HG03558 (cell line): ENCODE data around the gene FNTB.
"Not testable (repeated sequence)": the region's sequence is repeated elsewhere in the genome, so short reads cannot be mapped to it uniquely, and the experiment has no call there.

Experiments
- ATAC-seq: cut with Tn5 transposase; IDR thresholded peaks from one replicate; pipeline ENCODE4 v1.9.1; 2021; ENCODE audit warnings: moderate number of reproducible peaks; ENCODE audit not compliant: unreplicated experiment; ENCODE audit errors: extremely low read depth

The FNTB gene

GRCh38 chr14:65010211-65010931 is 23.7 kb downstream of the FNTB start:
- no peak for ATAC-seq

- no peak for ATAC-seq
Measured at GRCh38 chr14:65011538-65011937, 24.8 kb downstream of the FNTB start.

DNA sequence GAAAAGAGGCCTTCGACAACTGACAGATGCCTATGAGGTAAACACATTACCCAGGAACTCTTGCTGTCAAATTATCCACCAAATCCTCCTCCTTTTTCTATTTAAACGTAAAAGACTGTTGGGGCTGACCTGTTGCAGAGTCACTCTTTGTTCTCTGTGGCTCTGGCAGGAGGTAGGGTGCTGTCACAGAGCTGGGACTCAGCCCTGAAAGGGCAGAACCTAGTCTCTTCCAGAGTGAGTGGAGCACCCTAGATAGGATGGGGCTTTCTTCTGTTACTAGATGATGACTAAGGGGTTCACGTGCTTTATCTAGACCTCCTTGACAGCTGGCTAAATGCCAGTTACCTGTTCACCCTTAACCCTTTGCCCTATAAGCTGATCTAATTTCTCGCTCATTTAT is 25.7 kb downstream of the FNTB start:
- no peak for ATAC-seq

DNA sequence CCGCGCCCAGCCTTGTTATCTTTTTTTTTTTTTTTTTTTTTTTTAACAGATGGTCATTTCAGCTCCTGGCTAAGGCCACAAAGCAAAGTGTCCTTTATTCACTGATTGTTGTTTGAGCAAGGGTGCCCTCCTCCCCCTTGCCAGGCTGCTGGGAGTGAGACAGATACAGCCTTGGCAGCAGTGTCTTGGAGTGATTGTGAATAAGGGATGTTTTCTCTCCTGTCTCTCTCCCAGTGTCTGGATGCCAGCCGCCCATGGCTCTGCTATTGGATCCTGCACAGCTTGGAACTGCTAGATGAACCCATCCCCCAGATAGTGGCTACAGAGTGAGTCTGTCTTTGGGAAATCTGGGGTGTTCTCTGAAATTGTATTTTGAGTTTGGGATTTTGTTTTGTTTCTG is 28.7 kb downstream of the FNTB start:
- no peak for ATAC-seq

DNA sequence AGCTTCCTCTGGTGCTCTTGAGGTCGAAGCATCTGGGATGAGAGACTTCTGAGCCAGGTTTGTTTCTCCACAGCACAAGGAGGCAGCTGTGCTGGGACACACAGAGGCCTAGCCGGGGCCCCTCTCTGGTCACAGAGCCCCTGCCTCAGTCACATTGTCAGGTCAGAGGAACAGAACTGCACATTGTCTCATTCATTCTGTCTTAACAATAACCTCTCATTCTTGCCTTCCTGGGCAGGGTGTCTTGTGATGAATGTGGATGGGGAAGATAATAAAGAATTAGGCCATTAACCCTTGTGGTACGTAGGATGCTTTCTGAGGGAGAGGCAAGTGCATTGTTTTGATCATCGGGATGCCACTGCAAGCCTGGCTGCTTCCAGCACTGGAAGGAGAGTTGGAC is 29.8 kb downstream of the FNTB start:
- no peak for ATAC-seq

GRCh38 chr14:65019944-65020566 is 33.4 kb downstream of the FNTB start:
- ATAC-seq: no peak

DNA sequence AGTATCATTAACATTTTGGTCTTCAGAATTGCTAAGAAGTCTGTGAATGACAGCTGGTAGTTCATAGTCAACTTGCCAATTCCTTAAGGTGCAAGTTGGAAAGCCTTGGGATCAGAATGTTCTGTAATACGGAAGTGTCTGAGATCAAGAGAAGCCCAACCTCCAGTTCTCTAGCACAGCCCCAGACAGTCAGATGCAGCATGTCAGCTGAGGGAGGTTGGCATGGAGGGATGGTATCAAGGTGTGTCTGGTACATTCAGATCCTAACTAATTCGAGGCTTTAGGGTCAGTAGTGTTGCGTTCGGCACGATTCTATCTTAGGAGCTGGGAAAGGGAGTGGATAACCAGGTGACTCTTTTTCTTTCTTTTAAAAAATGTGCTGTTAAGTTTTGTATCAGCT is 38.3 kb downstream of the FNTB start:
- no peak for ATAC-seq

GRCh38 chr14:65025818-65026217 is 39.1 kb downstream of the FNTB start:
- no peak for ATAC-seq

DNA sequence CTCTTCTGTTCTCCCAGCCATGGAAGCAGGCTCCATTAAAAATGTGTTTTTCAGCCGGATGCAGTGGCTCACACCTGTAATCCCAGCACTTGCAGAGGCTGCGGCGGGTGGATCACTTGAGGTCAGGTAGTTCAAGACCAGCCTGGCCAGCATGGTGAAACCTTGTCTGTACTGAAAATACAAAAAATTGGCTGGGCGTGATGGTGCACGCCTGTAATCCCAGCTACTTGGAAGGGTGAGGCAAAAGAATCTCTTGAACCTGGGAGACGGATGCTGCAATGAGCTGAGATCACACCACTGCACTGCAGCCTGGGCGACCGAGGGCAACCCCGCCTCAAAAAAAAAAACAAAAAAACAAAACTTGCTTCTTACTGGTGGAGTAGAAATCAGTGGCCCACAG is 39.8 kb downstream of the FNTB start:
- ATAC-seq: no peak

DNA sequence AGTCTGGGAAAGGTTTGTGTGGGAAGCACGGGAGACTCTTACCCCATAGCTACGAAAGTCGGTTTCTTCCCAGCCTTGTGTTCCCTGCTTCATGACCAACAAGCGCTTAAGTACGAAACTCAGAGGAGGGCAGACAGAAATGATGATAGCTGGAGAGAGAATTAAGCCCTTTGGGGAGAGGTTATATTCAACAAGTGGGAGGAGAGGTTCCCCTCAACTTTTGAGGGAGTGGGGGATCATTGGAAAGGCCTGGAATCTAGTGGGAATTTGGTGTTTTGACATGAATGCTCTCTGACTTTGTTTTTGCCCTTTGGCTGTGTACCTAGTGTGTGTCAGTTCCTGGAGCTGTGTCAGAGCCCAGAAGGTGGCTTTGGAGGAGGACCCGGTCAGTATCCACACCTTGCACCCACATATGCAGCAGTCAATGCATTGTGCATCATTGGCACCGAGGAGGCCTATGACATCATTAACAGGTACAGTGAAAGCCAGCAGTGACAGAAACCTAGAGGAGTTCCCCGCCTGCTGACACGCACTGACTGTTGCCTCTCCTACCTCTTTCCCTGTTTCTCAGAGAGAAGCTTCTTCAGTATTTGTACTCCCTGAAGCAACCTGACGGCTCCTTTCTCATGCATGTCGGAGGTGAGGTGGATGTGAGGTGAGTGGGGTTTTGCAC is 40.6 kb downstream of the FNTB start:
- ATAC-seq: no peak

DNA sequence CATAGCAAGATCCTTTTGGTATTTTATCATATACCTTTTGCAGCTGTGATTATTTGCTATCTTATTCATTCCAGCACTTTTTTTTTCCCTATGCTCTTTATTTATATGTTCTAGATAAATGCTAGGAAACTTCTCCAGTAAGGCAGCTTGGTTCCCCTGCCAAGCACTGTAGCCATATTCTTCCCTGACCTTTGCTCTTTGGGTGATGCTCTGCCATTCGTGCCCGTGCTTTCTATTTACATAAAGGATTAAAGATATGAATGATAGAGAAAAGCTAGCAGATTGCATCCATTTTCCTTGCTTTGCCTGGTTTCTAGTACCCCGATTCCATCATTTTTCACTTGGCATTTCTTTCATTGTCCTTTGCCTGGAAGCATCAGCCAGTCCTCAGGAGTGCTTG is 42.2 kb downstream of the FNTB start:
- ATAC-seq: no peak

DNA sequence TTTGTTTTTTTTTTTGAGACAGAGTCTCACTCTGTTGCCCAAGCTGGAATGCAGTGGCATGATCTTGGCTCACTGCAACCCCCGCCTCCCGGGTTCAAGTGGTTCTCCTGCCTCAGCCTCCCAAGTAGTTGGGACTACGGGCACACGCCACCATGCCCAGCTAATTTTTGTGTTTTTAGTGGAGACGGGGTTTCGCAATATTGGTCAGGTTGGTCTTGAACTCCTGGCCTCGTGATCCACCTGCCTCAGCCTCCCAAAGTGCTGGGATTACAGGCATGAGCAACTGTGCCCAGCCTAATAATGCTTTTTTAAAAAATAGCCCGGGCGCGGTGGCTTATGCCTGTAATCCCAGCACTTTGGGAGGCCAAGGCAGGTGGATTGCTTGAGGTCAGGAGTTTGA is 44.6 kb downstream of the FNTB start:
- ATAC-seq: not testable (repeated sequence)

DNA sequence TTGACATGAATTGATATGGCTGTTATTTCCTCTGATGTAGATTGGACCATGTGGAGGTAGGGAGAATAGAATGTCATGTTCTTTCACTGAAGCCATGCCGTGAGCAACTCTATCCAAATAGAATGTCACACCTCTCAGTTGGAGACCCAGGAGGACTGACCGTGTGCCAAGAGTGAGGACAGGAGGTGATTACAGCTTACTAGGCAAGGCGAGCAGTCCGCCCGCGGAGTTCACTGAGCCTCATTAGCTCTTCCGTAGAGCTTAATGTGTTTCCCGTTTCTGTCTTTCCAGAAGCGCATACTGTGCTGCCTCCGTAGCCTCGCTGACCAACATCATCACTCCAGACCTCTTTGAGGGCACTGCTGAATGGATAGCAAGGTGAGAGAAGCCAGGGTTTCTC is 45.6 kb downstream of the FNTB start:
- ATAC-seq: no peak

DNA sequence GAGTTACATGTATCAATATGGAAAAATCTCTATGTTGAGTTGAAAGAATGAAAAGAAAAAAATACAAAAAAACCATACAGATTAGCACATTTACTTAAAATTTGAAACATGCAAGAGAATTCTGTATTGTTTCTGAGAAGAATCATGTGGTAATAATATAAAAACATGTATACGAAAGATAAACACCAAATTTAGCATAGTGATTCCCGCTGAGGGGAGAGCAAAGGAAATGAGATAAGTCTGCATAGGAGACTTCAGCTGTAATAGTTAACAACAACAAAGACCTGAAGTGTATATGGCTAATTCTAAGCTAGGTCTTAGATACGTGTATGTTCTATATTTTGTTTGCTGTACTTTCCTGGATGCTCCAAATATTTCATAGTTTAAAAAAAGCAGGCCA is 46.5 kb downstream of the FNTB start:
- no peak for ATAC-seq

GRCh38 chr14:65034021-65034420 is 47.3 kb downstream of the FNTB start:
- ATAC-seq: no peak

GRCh38 chr14:65035049-65035448 is 48.4 kb downstream of the FNTB start:
- ATAC-seq: no peak

- ATAC-seq: no peak
Measured at GRCh38 chr14:65038966-65039365, 52.3 kb downstream of the FNTB start.

DNA sequence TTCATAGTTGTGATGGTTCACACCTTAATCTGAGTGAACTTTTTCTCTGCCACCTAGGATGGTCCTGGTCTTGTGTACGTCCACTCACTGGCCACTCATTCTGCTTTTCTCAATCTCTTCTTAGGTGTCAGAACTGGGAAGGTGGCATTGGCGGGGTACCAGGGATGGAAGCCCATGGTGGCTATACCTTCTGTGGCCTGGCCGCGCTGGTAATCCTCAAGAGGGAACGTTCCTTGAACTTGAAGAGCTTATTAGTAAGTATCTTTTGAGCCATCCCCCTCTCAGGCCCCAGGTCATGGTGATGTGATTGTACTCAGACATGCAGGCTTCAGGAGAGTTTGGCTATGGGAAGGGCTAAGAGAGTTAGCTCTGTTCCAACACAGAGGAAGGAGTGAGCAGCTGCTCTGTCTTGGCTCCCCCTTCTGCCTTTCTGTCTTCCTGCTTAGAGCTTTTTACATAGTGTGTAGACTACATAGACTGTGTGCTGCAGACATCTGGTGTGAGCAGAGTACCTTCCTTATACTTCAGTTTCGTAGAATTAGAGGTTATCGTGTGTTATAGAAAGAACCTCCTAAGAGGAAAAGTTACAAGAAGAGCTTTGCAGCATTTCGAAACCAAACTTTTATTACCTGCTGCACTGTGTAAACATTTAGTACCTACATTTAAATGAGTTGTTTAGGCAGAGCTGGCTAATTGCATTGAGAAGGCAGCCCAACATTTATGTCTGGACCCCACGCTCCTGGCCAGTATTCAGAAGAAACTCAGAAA is 54.2 kb downstream of the FNTB start:
- ATAC-seq: no peak

DNA sequence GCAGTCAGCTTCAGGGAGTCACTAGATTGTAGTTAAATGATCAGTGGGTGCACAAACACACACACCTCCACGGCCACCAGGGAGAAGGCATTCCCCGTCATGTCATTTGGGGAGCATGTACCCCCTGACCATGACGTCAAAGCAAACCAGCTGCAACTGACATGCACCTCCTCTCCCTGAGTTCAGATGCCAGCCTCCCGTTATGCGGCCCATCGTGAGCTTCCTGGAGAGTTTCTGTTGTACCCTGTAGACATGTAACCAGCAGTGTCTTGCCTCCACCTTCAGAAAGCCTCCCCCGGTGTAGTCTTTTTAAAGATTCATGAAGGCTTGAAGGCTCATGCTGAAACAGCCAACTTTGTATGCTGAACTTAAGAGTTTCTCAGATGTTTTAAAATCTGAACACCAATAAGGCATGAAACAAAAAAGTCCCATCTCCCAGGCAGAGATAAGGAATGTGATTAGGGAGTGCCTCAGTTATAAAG is 54.8 kb downstream of the FNTB start:
- no peak for ATAC-seq

DNA sequence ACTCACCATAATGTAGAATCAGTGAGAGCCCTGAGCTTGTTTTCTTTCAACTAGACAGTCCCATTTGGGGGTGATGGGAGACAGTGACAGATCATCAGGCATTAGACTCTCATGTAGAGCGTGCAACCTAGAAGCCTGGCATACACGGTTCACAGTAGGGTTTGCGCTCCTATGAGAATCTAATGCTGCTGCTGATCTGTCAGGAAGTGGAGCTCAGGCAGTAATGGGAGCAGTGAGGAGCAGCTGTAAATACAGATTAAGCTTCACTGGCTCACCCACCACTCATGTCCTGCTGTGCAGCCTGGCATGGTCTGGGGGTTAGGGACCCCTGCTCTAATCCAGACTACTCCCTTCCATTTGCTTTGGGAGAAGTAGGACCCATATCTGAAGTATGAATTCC is 55.6 kb downstream of the FNTB start:
- no peak for ATAC-seq
